LNCaP clone FGC (cell line): ENCODE results near the gene ISOC2.

Source experiments
- DNase-seq: peaks from one replicate; pipeline ENCODE4 v3.0.0-alpha.2; 2011; ENCODE audit warnings: low read depth
- H3K4me3 ChIP-seq: 2 replicates; pipeline ENCODE4 v1.5.1; 2011; ENCODE audit warnings: mild to moderate bottlenecking, low read depth, low read length, control low read depth
- CTCF ChIP-seq: IDR thresholded peaks from 2 replicates; pipeline ENCODE4 v1.5.1; 2012; ENCODE audit warnings: mild to moderate bottlenecking; ENCODE audit not compliant: control insufficient read depth, insufficient read depth; ENCODE audit errors: extremely low read depth

Gene ISOC2

GRCh38 chr19:55455576-55456235 lies 5.7 kb downstream of the ISOC2 start:
- no peak for DNase-seq
- TF ChIP-seq CTCF: no peak
- no peak overlapping the region for H3K4me3 ChIP-seq

- TF ChIP-seq CTCF: peak; percentile 54
- H3K4me3 ChIP-seq: no peak overlapping the region
- no peak for DNase-seq
Observed at GRCh38 chr19:55454787-55455243, 6.6 kb downstream of the ISOC2 start.

- H3K4me3 ChIP-seq: no peak overlapping the region
- no peak for DNase-seq
- no peak for TF ChIP-seq CTCF
Observed at GRCh38 chr19:55453511-55454260, 7.8 kb downstream of the ISOC2 start.

- TF ChIP-seq CTCF: no peak
- H3K4me3 ChIP-seq: no peak overlapping the region
- no peak for DNase-seq
Observed at GRCh38 chr19:55452749-55453346, 8.6 kb downstream of the ISOC2 start.

- no peak for DNase-seq
- H3K4me3 ChIP-seq: no peak overlapping the region
- no peak for TF ChIP-seq CTCF
Observed at GRCh38 chr19:55451965-55452748, 9.3 kb downstream of the ISOC2 start.

- no peak overlapping the region for H3K4me3 ChIP-seq
- DNase-seq: no peak
Observed at GRCh38 chr19:55451163-55451964, 10.1 kb downstream of the ISOC2 start.

More at GRCh38 chr19:55451163-55451964, 10.1 kb downstream of the ISOC2 start:
- TF ChIP-seq CTCF: no peak
